Astrocyte (in vitro differentiated cells and primary cell): Measurements from ENCODE around the gene ZFYVE26. TPM values are rescaled to one million over a fixed set of nuclear protein-coding genes. Genes with fewer than 3 reads are reported as not detected.
A peak's percentile ranks its signal among the peaks of the same experiment; 100 is the strongest.
"Not testable (repeated sequence)": the region's sequence is repeated elsewhere in the genome, so short reads cannot be mapped to it uniquely, and the experiment has no call there.

Source experiments
- DNase-seq: peaks from one replicate; pipeline ENCODE4 v3.0.0-alpha.2; 2010; ENCODE audit warnings: low read depth
- FAIRE-seq: peaks from 2 replicates; lab custom pipeline; 2011; peaks lifted over from hg19 to GRCh38; lab: Jason Lieb, UNC
- H2AFZ ChIP-seq: 2 replicates; pipeline ENCODE4 v1.6.0; 2012; ENCODE audit warnings: low read depth, low read length, inconsistent platforms
- H3K27ac ChIP-seq: 2 replicates; pipeline ENCODE4 v1.5.1; 2011; ENCODE audit warnings: low read depth, low read length, inconsistent platforms
- H3K27me3 ChIP-seq: 2 replicates; pipeline ENCODE4 v1.6.0; 2011; ENCODE audit warnings: low read length, inconsistent platforms; ENCODE audit not compliant: insufficient read depth
- H3K36me3 ChIP-seq: 2 replicates; pipeline ENCODE4 v1.5.1; 2011; ENCODE audit warnings: low read length, inconsistent platforms; ENCODE audit not compliant: insufficient read depth
- H3K4me1 ChIP-seq: 2 replicates; pipeline ENCODE4 v1.5.1; 2011; ENCODE audit warnings: low read length, inconsistent platforms; ENCODE audit not compliant: insufficient read depth
- H3K4me2 ChIP-seq: 2 replicates; pipeline ENCODE4 v1.6.0; 2012; ENCODE audit warnings: low read length, inconsistent platforms
- H3K4me3 ChIP-seq: 2 replicates; pipeline ENCODE4 v1.5.1; 2011; ENCODE audit warnings: low read depth, mild to moderate bottlenecking, low read length, inconsistent platforms; ENCODE audit not compliant: insufficient read depth
- H3K79me2 ChIP-seq: 2 replicates; pipeline ENCODE4 v1.6.0; 2012; ENCODE audit warnings: mild to moderate bottlenecking, low read length, inconsistent platforms; ENCODE audit not compliant: insufficient read depth
- H3K9ac ChIP-seq: 2 replicates; pipeline ENCODE4 v1.6.0; 2012; ENCODE audit warnings: mild to moderate bottlenecking, low read length, inconsistent platforms
- H3K9me3 ChIP-seq: 2 replicates; pipeline ENCODE4 v1.5.1; 2012; ENCODE audit warnings: low read depth, mild to moderate bottlenecking, low read length, inconsistent platforms; ENCODE audit not compliant: insufficient read depth
- H4K20me1 ChIP-seq: 2 replicates; pipeline ENCODE4 v1.6.0; 2012; ENCODE audit warnings: low read length, inconsistent platforms; ENCODE audit not compliant: insufficient read depth
- H3K27ac Mint-ChIP-seq: one replicate; pipeline ENCODE4 v1.8.0; 2021; ENCODE audit warnings: mild to moderate bottlenecking, mixed read lengths; ENCODE audit not compliant: unreplicated experiment
- H3K27me3 Mint-ChIP-seq: one replicate; pipeline ENCODE4 v1.8.0; 2021; ENCODE audit warnings: low read depth, mixed read lengths; ENCODE audit not compliant: unreplicated experiment
- H3K36me3 Mint-ChIP-seq: one replicate; pipeline ENCODE4 v1.8.0; 2021; ENCODE audit warnings: low read depth, mixed read lengths; ENCODE audit not compliant: unreplicated experiment
- H3K4me1 Mint-ChIP-seq: one replicate; pipeline ENCODE4 v1.8.0; 2021; ENCODE audit warnings: low read depth, mixed read lengths; ENCODE audit not compliant: unreplicated experiment
- H3K4me3 Mint-ChIP-seq: one replicate; pipeline ENCODE4 v1.8.0; 2021; ENCODE audit warnings: mild to moderate bottlenecking, moderate library complexity, mixed read lengths; ENCODE audit not compliant: unreplicated experiment
- H3K9me3 Mint-ChIP-seq: one replicate; pipeline ENCODE4 v1.8.0; 2021; ENCODE audit warnings: mild to moderate bottlenecking, mixed read lengths; ENCODE audit not compliant: unreplicated experiment
- CTCF ChIP-seq: IDR thresholded peaks from 2 replicates; pipeline ENCODE4 v1.5.1; 2011; ENCODE audit warnings: low read depth, mild to moderate bottlenecking, inconsistent platforms, low read length, moderate library complexity; ENCODE audit not compliant: insufficient read depth
- EZH2 ChIP-seq: IDR thresholded peaks from 2 replicates; pipeline ENCODE4 v1.6.1; 2012; ENCODE audit warnings: mild to moderate bottlenecking, low read length, inconsistent platforms; ENCODE audit not compliant: insufficient read depth
- total RNA-seq: library from RNA; stranded (reverse); gene quantifications from 2 replicates; pipeline ENCODE4 v1.2.1, GENCODE V29; 2021

The ZFYVE26 gene
- total RNA-seq, 1 donor from 2014 or later, result 27.4 TPM

- peaks cover 2% of the 10 kb centered on the region for H3K9me3 Mint-ChIP-seq
- TF ChIP-seq CTCF, result no peak
- TF ChIP-seq EZH2, result no peak
Measured at GRCh38 chr14:67705211-67705610, 111.2 kb downstream of the ZFYVE26 start.

GRCh38 chr14:67704484-67705089 lies 111.8 kb downstream of the ZFYVE26 start:
- Histone ChIP-seq H2AFZ (no peak overlapping the region), H3K9ac (no peak overlapping the region), H3K27me3 (no peaks in the 10 kb centered on the region), H3K4me1 (no peaks in the 10 kb centered on the region), H4K20me1 (no peaks in the 10 kb centered on the region), H3K36me3 (no peaks in the 10 kb centered on the region), H3K79me2 (no peaks in the 10 kb centered on the region), H3K4me3 (no peak overlapping the region), H3K4me2 (no peak overlapping the region), H3K27ac (no peak overlapping the region), H3K9me3 (peaks cover 3% of the 10 kb centered on the region)
- no peak overlapping the region for H3K4me3 Mint-ChIP-seq
- H3K36me3 Mint-ChIP-seq, result no peaks in the 10 kb centered on the region
- H3K4me1 Mint-ChIP-seq, result peaks cover 1% of the 10 kb centered on the region
- peaks cover 2% of the 10 kb centered on the region for H3K9me3 Mint-ChIP-seq
- TF ChIP-seq EZH2 (no peak), CTCF (peak; percentile 77)
- no peak overlapping the region for H3K27ac Mint-ChIP-seq
- peak; percentile 12 for DNase-seq
- H3K27me3 Mint-ChIP-seq, result no peaks in the 10 kb centered on the region
- no peak for FAIRE-seq

More at GRCh38 chr14:67705211-67705610, 111.2 kb downstream of the ZFYVE26 start:
- Histone ChIP-seq H3K27me3 (no peaks in the 10 kb centered on the region), H2AFZ (no peak overlapping the region), H3K9ac (no peak overlapping the region), H3K79me2 (no peaks in the 10 kb centered on the region), H3K4me2 (no peak overlapping the region), H3K27ac (no peak overlapping the region), H3K36me3 (no peaks in the 10 kb centered on the region), H3K4me3 (no peak overlapping the region), H3K4me1 (no peaks in the 10 kb centered on the region), H3K9me3 (peaks cover 5% of the 10 kb centered on the region), H4K20me1 (no peaks in the 10 kb centered on the region)
- Mint-ChIP-seq H3K27ac (no peak overlapping the region), H3K36me3 (no peaks in the 10 kb centered on the region), H3K4me3 (no peak overlapping the region), H3K27me3 (no peaks in the 10 kb centered on the region), H3K4me1 (peaks cover 1% of the 10 kb centered on the region)
- DNase-seq, result no peak
- no peak for FAIRE-seq

- Histone ChIP-seq H3K4me3 (no peak overlapping the region), H4K20me1 (no peaks in the 10 kb centered on the region), H3K36me3 (no peaks in the 10 kb centered on the region), H3K4me2 (no peak overlapping the region), H3K9ac (no peak overlapping the region), H3K27me3 (no peaks in the 10 kb centered on the region), H3K4me1 (no peaks in the 10 kb centered on the region), H2AFZ (no peak overlapping the region), H3K27ac (no peak overlapping the region), H3K79me2 (no peaks in the 10 kb centered on the region), H3K9me3 (no peaks in the 10 kb centered on the region)
- Mint-ChIP-seq H3K4me3 (no peak overlapping the region), H3K27me3 (no peaks in the 10 kb centered on the region), H3K36me3 (no peaks in the 10 kb centered on the region), H3K27ac (no peak overlapping the region), H3K4me1 (peaks cover 1% of the 10 kb centered on the region), H3K9me3 (peaks cover 2% of the 10 kb centered on the region)
- DNase-seq, result no peak
- TF ChIP-seq EZH2, result no peak
- no peak for TF ChIP-seq CTCF
- FAIRE-seq, result no peak
Measured at GRCh38 chr14:67703997-67704396, 112.4 kb downstream of the ZFYVE26 start.

- not testable (repeated sequence) for H3K36me3 ChIP-seq, H3K79me2 ChIP-seq, H2AFZ ChIP-seq, H3K9ac ChIP-seq, H3K9me3 Mint-ChIP-seq, H3K36me3 Mint-ChIP-seq, H3K9me3 ChIP-seq, H4K20me1 ChIP-seq, DNase-seq, H3K4me3 ChIP-seq, H3K4me1 ChIP-seq, H3K4me1 Mint-ChIP-seq, H3K27me3 ChIP-seq, H3K27ac ChIP-seq, H3K4me2 ChIP-seq, FAIRE-seq, H3K27me3 Mint-ChIP-seq, H3K4me3 Mint-ChIP-seq
- peak within 1 kb of the TSS; percentile 58 for H3K27ac Mint-ChIP-seq
Measured at GRCh38 chr14:67701492-67701891, 114.9 kb downstream of the ZFYVE26 start, which contains the start of gene RDH12. Gene RDH12, plus strand, starts transcription at chr14:67701886. Its CDS starts 20,757 bp downstream, at chr14:67722643.
